ENCODE results near the gene ADAMTSL3. TPM values are rescaled to one million over a fixed set of nuclear protein-coding genes. Genes with fewer than 3 reads are reported as not detected.
A peak's percentile ranks its signal among the peaks of the same experiment; 100 is the strongest.

Gene ADAMTSL3
- total and polyA plus RNA-seq, 2 donors (not counting 1 experiment from before 2014, with no cell fraction given), result 0.14 to 0.17 TPM

- H3K4me1 ChIP-seq (ENCODE audit: control insufficient read depth, extremely low read depth, insufficient read depth, low read length), result no peaks in the 10 kb centered on the region
- TF ChIP-seq, protein P1, sequence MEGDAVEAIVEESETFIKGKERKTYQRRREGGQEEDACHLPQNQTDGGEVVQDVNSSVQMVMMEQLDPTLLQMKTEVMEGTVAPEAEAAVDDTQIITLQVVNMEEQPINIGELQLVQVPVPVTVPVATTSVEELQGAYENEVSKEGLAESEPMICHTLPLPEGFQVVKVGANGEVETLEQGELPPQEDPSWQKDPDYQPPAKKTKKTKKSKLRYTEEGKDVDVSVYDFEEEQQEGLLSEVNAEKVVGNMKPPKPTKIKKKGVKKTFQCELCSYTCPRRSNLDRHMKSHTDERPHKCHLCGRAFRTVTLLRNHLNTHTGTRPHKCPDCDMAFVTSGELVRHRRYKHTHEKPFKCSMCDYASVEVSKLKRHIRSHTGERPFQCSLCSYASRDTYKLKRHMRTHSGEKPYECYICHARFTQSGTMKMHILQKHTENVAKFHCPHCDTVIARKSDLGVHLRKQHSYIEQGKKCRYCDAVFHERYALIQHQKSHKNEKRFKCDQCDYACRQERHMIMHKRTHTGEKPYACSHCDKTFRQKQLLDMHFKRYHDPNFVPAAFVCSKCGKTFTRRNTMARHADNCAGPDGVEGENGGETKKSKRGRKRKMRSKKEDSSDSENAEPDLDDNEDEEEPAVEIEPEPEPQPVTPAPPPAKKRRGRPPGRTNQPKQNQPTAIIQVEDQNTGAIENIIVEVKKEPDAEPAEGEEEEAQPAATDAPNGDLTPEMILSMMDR (conservative IDR thresholded peaks at IDR 0.05 in 1 of 2, IDR thresholded peaks at IDR 0.05 in 1 of 2; ENCODE audit: low read depth in 1 of 2, low read length in 2 of 2), result no peak
- TF ChIP-seq EZH2 (IDR thresholded peaks at IDR 0.05; ENCODE audit: low read length, missing control alignments), result no peak
- no peaks in the 10 kb centered on the region for H3K27me3 ChIP-seq (ENCODE audit: control insufficient read depth, insufficient read depth, low read length)
- no peaks in the 10 kb centered on the region for H4K20me1 ChIP-seq (ENCODE audit: control insufficient read depth, extremely low read depth, insufficient read depth, low read length)
- no peaks in the 10 kb centered on the region for H3K79me2 ChIP-seq (ENCODE audit: control insufficient read depth, insufficient read depth, low read length)
- no peak overlapping the region for H3K4me3 ChIP-seq (replicated peaks in 1 of 4; ENCODE audit: control extremely low read depth in 1 of 4, insufficient read depth in 1 of 4, low read depth in 3 of 4, low read length in 4 of 4)
- H3K4me2 ChIP-seq (ENCODE audit: extremely low read depth, insufficient read depth, low read length), result no peak overlapping the region
- H3K36me3 ChIP-seq (ENCODE audit: control insufficient read depth, insufficient read depth, low read length), result no peaks in the 10 kb centered on the region
- no peak overlapping the region for H3K27ac ChIP-seq (ENCODE audit: insufficient read depth, low read length)
- DNase-seq (ENCODE audit: low read depth in 2 of 2), result no peak
- H3K9ac ChIP-seq (ENCODE audit: insufficient read depth, low read length), result no peak overlapping the region
- no peak overlapping the region for H2AFZ ChIP-seq (ENCODE audit: low read length)
- no peaks in the 10 kb centered on the region for H3K9me3 ChIP-seq (ENCODE audit: control insufficient read depth, insufficient read depth, low read depth, low read length)
Observed at GRCh38 chr15:83991163-83991562, 337.2 kb downstream of the ADAMTSL3 start.

DNA sequence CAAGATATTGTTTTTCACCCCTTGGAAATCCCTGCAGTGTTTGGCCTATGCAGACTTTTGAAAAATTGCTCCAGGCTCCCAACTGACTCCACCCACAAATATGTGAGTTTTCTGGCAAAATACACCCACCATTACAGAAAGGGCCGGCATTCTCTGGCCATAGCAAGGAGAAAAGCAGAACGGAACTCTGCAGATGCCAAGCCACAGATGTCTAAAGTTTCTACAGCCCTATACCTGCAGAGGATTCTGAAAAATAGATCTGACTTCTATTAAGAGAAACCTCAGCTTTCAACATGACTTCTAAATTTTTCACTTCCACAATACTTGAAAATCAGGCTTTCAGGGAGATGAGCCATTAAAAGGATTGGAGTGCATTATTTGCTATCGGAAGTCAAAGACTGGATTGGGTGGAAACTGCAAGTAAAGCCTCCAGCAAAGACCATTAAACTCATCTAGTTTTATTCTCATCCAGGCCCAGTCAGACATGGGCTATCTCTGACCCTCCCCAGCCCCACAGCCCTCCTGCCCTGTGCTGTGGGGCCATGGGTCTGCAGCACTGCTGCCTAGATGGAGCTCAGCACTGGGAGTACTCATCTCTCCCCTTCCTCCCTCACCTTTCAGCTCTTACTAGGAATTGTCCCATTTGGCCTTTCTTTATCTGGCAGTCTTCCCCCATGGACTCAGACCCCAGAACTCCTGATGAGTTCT is 338.6 kb downstream of the ADAMTSL3 start:
- Histone ChIP-seq H3K79me2 (ENCODE audit: control insufficient read depth, insufficient read depth, low read length) (no peaks in the 10 kb centered on the region), H3K4me2 (ENCODE audit: extremely low read depth, insufficient read depth, low read length) (no peak overlapping the region), H3K9ac (ENCODE audit: insufficient read depth, low read length) (no peak overlapping the region), H3K36me3 (ENCODE audit: control insufficient read depth, insufficient read depth, low read length) (no peaks in the 10 kb centered on the region), H3K4me1 (ENCODE audit: control insufficient read depth, extremely low read depth, insufficient read depth, low read length) (no peaks in the 10 kb centered on the region), H3K9me3 (ENCODE audit: control insufficient read depth, insufficient read depth, low read depth, low read length) (no peaks in the 10 kb centered on the region), H3K4me3 (replicated peaks in 1 of 4; ENCODE audit: control extremely low read depth in 1 of 4, insufficient read depth in 1 of 4, low read depth in 3 of 4, low read length in 4 of 4) (no peak overlapping the region), H3K27ac (ENCODE audit: insufficient read depth, low read length) (no peak overlapping the region), H4K20me1 (ENCODE audit: control insufficient read depth, extremely low read depth, insufficient read depth, low read length) (no peaks in the 10 kb centered on the region), H3K27me3 (ENCODE audit: control insufficient read depth, insufficient read depth, low read length) (no peaks in the 10 kb centered on the region), H2AFZ (ENCODE audit: low read length) (no peak overlapping the region)
- DNase-seq (ENCODE audit: low read depth in 2 of 2), result no peak
- no peak for TF ChIP-seq EZH2 (IDR thresholded peaks at IDR 0.05; ENCODE audit: low read length, missing control alignments)
- TF ChIP-seq, protein P1 (conservative IDR thresholded peaks at IDR 0.05 in 1 of 2, IDR thresholded peaks at IDR 0.05 in 1 of 2; ENCODE audit: low read depth in 1 of 2, low read length in 2 of 2), result no peak

GRCh38 chr15:83993591-83993990 is 339.7 kb downstream of the ADAMTSL3 start:
- no peak overlapping the region for H3K9ac ChIP-seq (ENCODE audit: insufficient read depth, low read length)
- no peak overlapping the region for H3K4me3 ChIP-seq (replicated peaks in 1 of 4; ENCODE audit: control extremely low read depth in 1 of 4, insufficient read depth in 1 of 4, low read depth in 3 of 4, low read length in 4 of 4)
- H3K4me1 ChIP-seq (ENCODE audit: control insufficient read depth, extremely low read depth, insufficient read depth, low read length), result no peaks in the 10 kb centered on the region
- no peaks in the 10 kb centered on the region for H3K36me3 ChIP-seq (ENCODE audit: control insufficient read depth, insufficient read depth, low read length)
- H3K4me2 ChIP-seq (ENCODE audit: extremely low read depth, insufficient read depth, low read length), result no peak overlapping the region
- H3K27me3 ChIP-seq (ENCODE audit: control insufficient read depth, insufficient read depth, low read length), result no peaks in the 10 kb centered on the region
- no peak for DNase-seq (ENCODE audit: low read depth in 2 of 2)
- H4K20me1 ChIP-seq (ENCODE audit: control insufficient read depth, extremely low read depth, insufficient read depth, low read length), result no peaks in the 10 kb centered on the region
- no peak overlapping the region for H2AFZ ChIP-seq (ENCODE audit: low read length)
- H3K27ac ChIP-seq (ENCODE audit: insufficient read depth, low read length), result no peak overlapping the region
- no peaks in the 10 kb centered on the region for H3K79me2 ChIP-seq (ENCODE audit: control insufficient read depth, insufficient read depth, low read length)
- no peaks in the 10 kb centered on the region for H3K9me3 ChIP-seq (ENCODE audit: control insufficient read depth, insufficient read depth, low read depth, low read length)
- no peak for TF ChIP-seq EZH2 (IDR thresholded peaks at IDR 0.05; ENCODE audit: low read length, missing control alignments)
- TF ChIP-seq, protein P1 (conservative IDR thresholded peaks at IDR 0.05 in 1 of 2, IDR thresholded peaks at IDR 0.05 in 1 of 2; ENCODE audit: low read depth in 1 of 2, low read length in 2 of 2), result peak in 1 of 2 donors; percentile 4
